ENCODE results near the gene SNAP91.

- TF ChIP-seq POLR2A (IDR thresholded peaks at IDR 0.05): no peak
- TF ChIP-seq, protein P1, sequence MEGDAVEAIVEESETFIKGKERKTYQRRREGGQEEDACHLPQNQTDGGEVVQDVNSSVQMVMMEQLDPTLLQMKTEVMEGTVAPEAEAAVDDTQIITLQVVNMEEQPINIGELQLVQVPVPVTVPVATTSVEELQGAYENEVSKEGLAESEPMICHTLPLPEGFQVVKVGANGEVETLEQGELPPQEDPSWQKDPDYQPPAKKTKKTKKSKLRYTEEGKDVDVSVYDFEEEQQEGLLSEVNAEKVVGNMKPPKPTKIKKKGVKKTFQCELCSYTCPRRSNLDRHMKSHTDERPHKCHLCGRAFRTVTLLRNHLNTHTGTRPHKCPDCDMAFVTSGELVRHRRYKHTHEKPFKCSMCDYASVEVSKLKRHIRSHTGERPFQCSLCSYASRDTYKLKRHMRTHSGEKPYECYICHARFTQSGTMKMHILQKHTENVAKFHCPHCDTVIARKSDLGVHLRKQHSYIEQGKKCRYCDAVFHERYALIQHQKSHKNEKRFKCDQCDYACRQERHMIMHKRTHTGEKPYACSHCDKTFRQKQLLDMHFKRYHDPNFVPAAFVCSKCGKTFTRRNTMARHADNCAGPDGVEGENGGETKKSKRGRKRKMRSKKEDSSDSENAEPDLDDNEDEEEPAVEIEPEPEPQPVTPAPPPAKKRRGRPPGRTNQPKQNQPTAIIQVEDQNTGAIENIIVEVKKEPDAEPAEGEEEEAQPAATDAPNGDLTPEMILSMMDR (IDR thresholded peaks at IDR 0.05): no peak
Measured at GRCh38 chr6:83600459-83600858, 108.4 kb downstream of the SNAP91 start.
